Suprapubic skin (tissue), 4 donors: ENCODE data around the gene TRAPPC3.

Experiments
- EP300 ChIP-seq: sonication (generic); formaldehyde crosslinking; IDR thresholded peaks from one replicate; pipeline ENCODE4 v1.6.1; 2017; ENCODE audit warnings: antibody characterized with exemption
- POLR2A ChIP-seq, 2 donors: fragments of 450-650 bp; IDR thresholded peaks; one replicate each; pipeline ENCODE4 v1.6.1; 2017; ENCODE audit warnings: antibody characterized with exemption in 2 of 2, mild to moderate bottlenecking in 2 of 2, moderate library complexity in 2 of 2
- POLR2AphosphoS5 ChIP-seq, 3 donors: sonication (generic); formaldehyde crosslinking; IDR thresholded peaks; one replicate each; pipeline ENCODE4 v1.6.1; 2017; ENCODE audit warnings: antibody characterized with exemption in 3 of 3
- TF ChIP-seq, protein P1 (sequence below), 2 donors: fragments of 200-600 bp in 1 of 2; fragments of 450-650 bp in 1 of 2; sonication (generic) in 1 of 2; IDR thresholded peaks; one replicate each; pipeline ENCODE4 v1.5.1; 2016 to 2019; ENCODE audit warnings: antibody characterized with exemption in 2 of 2, mild to moderate bottlenecking in 1 of 2, moderate library complexity in 1 of 2

GRCh38 chr1:36153476-36153875 is 4.2 kb upstream of the TRAPPC3 start:
- no peak for TF ChIP-seq POLR2A (IDR thresholded peaks at IDR 0.05)
- TF ChIP-seq, protein P1, sequence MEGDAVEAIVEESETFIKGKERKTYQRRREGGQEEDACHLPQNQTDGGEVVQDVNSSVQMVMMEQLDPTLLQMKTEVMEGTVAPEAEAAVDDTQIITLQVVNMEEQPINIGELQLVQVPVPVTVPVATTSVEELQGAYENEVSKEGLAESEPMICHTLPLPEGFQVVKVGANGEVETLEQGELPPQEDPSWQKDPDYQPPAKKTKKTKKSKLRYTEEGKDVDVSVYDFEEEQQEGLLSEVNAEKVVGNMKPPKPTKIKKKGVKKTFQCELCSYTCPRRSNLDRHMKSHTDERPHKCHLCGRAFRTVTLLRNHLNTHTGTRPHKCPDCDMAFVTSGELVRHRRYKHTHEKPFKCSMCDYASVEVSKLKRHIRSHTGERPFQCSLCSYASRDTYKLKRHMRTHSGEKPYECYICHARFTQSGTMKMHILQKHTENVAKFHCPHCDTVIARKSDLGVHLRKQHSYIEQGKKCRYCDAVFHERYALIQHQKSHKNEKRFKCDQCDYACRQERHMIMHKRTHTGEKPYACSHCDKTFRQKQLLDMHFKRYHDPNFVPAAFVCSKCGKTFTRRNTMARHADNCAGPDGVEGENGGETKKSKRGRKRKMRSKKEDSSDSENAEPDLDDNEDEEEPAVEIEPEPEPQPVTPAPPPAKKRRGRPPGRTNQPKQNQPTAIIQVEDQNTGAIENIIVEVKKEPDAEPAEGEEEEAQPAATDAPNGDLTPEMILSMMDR (IDR thresholded peaks at IDR 0.05) = no peak
- no peak for TF ChIP-seq POLR2AphosphoS5 (IDR thresholded peaks at IDR 0.05)
- no peak for TF ChIP-seq EP300
